Thoracic aorta (tissue), 2 donors: ENCODE data around the gene SLC35F1. TPM values are rescaled to one million over a fixed set of nuclear protein-coding genes. Genes with fewer than 3 reads are reported as not detected.
"Not testable (repeated sequence)": the region's sequence is repeated elsewhere in the genome, so short reads cannot be mapped to it uniquely, and the experiment has no call there.

Experiments
- ATAC-seq: fragments of 150-250 bp; one replicate; pipeline ENCODE4 v1.8.0; 2017; ENCODE audit warnings: low read depth; ENCODE audit not compliant: insufficient number of reproducible peaks, low FRiP score
- DNase-seq: peaks from one replicate; pipeline ENCODE4 v3.0.0-alpha.2; 2020; ENCODE audit warnings: low spot score
- H3K27ac ChIP-seq, 2 donors: fragments of 200-600 bp; sonication (generic); 1 replicate in 1 of 2; 2 replicates in 1 of 2; pipeline ENCODE4 v1.5.1; 2016; ENCODE audit warnings: mild to moderate bottlenecking in 2 of 2, moderate library complexity in 2 of 2
- H3K27me3 ChIP-seq: fragments of 200-600 bp; sonication (generic); replicated peaks from 2 replicates; pipeline ENCODE4 v1.6.0; 2016; ENCODE audit warnings: mild to moderate bottlenecking; ENCODE audit not compliant: insufficient read depth
- H3K36me3 ChIP-seq: fragments of 200-600 bp; sonication (generic); one replicate; pipeline ENCODE4 v1.5.1; 2016
- H3K4me1 ChIP-seq, 2 donors: fragments of 200-600 bp; sonication (generic); 1 replicate in 1 of 2; 2 replicates in 1 of 2; pipeline versions ENCODE4 v1.5.1 to v1.6.0; 2016; ENCODE audit warnings: low read depth in 2 of 2, mild to moderate bottlenecking in 1 of 2; ENCODE audit not compliant: control insufficient read depth in 1 of 2
- H3K4me3 ChIP-seq: fragments of 200-600 bp; sonication (generic); 2 replicates; pipeline ENCODE4 v1.5.1; 2016; ENCODE audit warnings: mild to moderate bottlenecking
- H3K9me3 ChIP-seq: fragments of 200-600 bp; sonication (generic); 2 replicates; pipeline ENCODE4 v1.5.1; 2016
- total RNA-seq, 2 donors: library from RNA; depleted of rRNA; stranded (reverse); fragments of >200 nt; gene quantifications; one replicate each; pipeline versions ENCODE4 v1.1.0 to v1.2.3, GENCODE V29; 2016
- TF ChIP-seq, protein P1 (sequence below): fragments of 200-600 bp; sonication (generic); IDR thresholded peaks from one replicate; pipeline ENCODE4 v1.5.1; 2019; ENCODE audit warnings: antibody characterized with exemption

SLC35F1 gene
- 1 to 10 TPM in 1 of 2 donors, under 1 TPM in 1; 0.81 to 3.0 TPM for total RNA-seq

GRCh38 chr6:117906958-117907600 lies at the start of gene SLC35F1:
SLC35F1 (plus strand) TSS chr6:117907264.
- H3K4me1 ChIP-seq: peaks cover 7 to 19% of the 10 kb centered on the region in 2 donors
- H3K27me3 ChIP-seq: no peaks in the 10 kb centered on the region
- no peaks in the 10 kb centered on the region for H3K36me3 ChIP-seq
- DNase-seq: no peak
- peak within 1 kb of the TSS; percentile 70 for H3K4me3 ChIP-seq
- ATAC-seq: no peak
- TF ChIP-seq, protein P1, sequence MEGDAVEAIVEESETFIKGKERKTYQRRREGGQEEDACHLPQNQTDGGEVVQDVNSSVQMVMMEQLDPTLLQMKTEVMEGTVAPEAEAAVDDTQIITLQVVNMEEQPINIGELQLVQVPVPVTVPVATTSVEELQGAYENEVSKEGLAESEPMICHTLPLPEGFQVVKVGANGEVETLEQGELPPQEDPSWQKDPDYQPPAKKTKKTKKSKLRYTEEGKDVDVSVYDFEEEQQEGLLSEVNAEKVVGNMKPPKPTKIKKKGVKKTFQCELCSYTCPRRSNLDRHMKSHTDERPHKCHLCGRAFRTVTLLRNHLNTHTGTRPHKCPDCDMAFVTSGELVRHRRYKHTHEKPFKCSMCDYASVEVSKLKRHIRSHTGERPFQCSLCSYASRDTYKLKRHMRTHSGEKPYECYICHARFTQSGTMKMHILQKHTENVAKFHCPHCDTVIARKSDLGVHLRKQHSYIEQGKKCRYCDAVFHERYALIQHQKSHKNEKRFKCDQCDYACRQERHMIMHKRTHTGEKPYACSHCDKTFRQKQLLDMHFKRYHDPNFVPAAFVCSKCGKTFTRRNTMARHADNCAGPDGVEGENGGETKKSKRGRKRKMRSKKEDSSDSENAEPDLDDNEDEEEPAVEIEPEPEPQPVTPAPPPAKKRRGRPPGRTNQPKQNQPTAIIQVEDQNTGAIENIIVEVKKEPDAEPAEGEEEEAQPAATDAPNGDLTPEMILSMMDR: no peak
- no peaks in the 10 kb centered on the region for H3K9me3 ChIP-seq
- H3K27ac ChIP-seq: no peak within 1 kb of the TSS

GRCh38 chr6:117858601-117859000 lies 48.5 kb upstream of the SLC35F1 start:
- not testable (repeated sequence) for H3K9me3 ChIP-seq, DNase-seq, H3K27ac ChIP-seq, ATAC-seq, H3K27me3 ChIP-seq, H3K36me3 ChIP-seq, H3K4me3 ChIP-seq, H3K4me1 ChIP-seq

DNA sequence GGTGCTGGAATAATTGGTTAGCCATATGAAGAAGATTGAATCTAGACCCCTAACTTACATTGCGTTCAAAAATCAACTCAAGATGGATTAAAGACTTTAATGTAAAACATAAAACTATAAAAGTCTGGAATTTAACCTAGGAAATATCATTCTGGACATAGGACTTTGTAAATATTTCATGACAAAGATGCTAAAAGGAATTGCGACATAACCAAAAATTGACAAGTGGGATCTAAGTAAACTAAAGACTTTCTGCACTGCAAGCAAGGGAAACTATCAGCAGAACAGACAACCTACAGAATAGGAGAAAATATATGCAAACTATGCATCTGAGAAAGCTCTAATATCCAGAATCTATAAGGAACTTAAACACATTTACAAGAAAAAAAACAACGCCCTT lies 45.5 kb upstream of the SLC35F1 start:
- no peak for ATAC-seq
- TF ChIP-seq, protein P1: no peak
- H3K27ac ChIP-seq: no peak overlapping the region
- no peaks in the 10 kb centered on the region for H3K4me1 ChIP-seq
- no peaks in the 10 kb centered on the region for H3K27me3 ChIP-seq
- no peaks in the 10 kb centered on the region for H3K9me3 ChIP-seq
- DNase-seq: no peak
- H3K36me3 ChIP-seq: no peaks in the 10 kb centered on the region
- H3K4me3 ChIP-seq: no peak overlapping the region

- Histone ChIP-seq H3K27ac (no peak overlapping the region), H3K4me1 (no peaks in the 10 kb centered on the region), H3K4me3 (no peak overlapping the region), H3K27me3 (no peaks in the 10 kb centered on the region), H3K9me3 (no peaks in the 10 kb centered on the region), H3K36me3 (no peaks in the 10 kb centered on the region)
- no peak for DNase-seq
- TF ChIP-seq, protein P1: no peak
- no peak for ATAC-seq
These were observed 40.5 kb upstream of the SLC35F1 start for GRCh38 chr6:117866561-117866960.

- H3K36me3 ChIP-seq: no peaks in the 10 kb centered on the region
- H3K27ac ChIP-seq: no peak overlapping the region
- DNase-seq (no peak), ATAC-seq (no peak)
- no peaks in the 10 kb centered on the region for H3K4me1 ChIP-seq
- H3K4me3 ChIP-seq: no peak overlapping the region
- TF ChIP-seq, protein P1: no peak
- no peaks in the 10 kb centered on the region for H3K27me3 ChIP-seq
- no peaks in the 10 kb centered on the region for H3K9me3 ChIP-seq
These were observed 36.4 kb upstream of the SLC35F1 start for GRCh38 chr6:117870486-117871242.
